Activated CD4-positive, alpha-beta T cell treated with anti-CD3 and anti-CD28 coated beads, Interleukin-2, amount 10 ng/mL, durations not matched to agents 7 days and 5 days (primary cell): Measurements from ENCODE around the gene CLASP1. TPM values are rescaled to one million over a fixed set of nuclear protein-coding genes. Genes with fewer than 3 reads are reported as not detected.
"Not testable (repeated sequence)": the region's sequence is repeated elsewhere in the genome, so short reads cannot be mapped to it uniquely, and the experiment has no call there.

ENCODE experiments used
- CTCF ChIA-PET: fragments of 350-600 bp; sonication (Branson Sonifier 250); formaldehyde crosslinking; loops from one replicate; lab custom pipeline; 2021; ENCODE audit warnings: antibody characterized with exemption; lab: Charles Lee
- POLR2A ChIA-PET: fragments of 350-600 bp; sonication (Branson Sonifier 250); formaldehyde crosslinking; loops from one replicate; lab custom pipeline; 2021; ENCODE audit warnings: antibody characterized with exemption; lab: Charles Lee
- DNase-seq: peaks from one replicate; pipeline ENCODE4 v3.0.0-alpha.2; 2020
- H3K27ac Mint-ChIP-seq: one replicate; pipeline ENCODE4 v1.8.0; 2021; ENCODE audit warnings: mild to moderate bottlenecking, moderate library complexity, mixed read lengths
- H3K27me3 Mint-ChIP-seq: one replicate; pipeline ENCODE4 v1.8.0; 2021; ENCODE audit warnings: mixed read lengths
- H3K36me3 Mint-ChIP-seq: one replicate; pipeline ENCODE4 v1.8.0; 2021; ENCODE audit warnings: low read depth, mixed read lengths
- H3K4me1 Mint-ChIP-seq: one replicate; pipeline ENCODE4 v1.8.0; 2021; ENCODE audit warnings: mixed read lengths
- H3K4me3 Mint-ChIP-seq: one replicate; pipeline ENCODE4 v1.8.0; 2021; ENCODE audit warnings: mild to moderate bottlenecking, moderate library complexity, mixed read lengths
- H3K9me3 Mint-ChIP-seq: one replicate; pipeline ENCODE4 v1.8.0; 2021; ENCODE audit warnings: mixed read lengths
- total RNA-seq, 2 experiments: library from RNA; stranded (reverse); gene quantifications; one replicate each; pipeline ENCODE4 v1.2.3, GENCODE V29; 2021

The CLASP1 gene
- total RNA-seq, 2 experiments from 2014 or later, result 52.7 to 54.9 TPM

- CTCF ChIA-PET, result not testable (repeated sequence)
- POLR2A ChIA-PET, result interaction anchor here (0.6 kb wide), 1 partner anchor 413 kb away, joined by 3 read pairs; no protein-coding TSS in a partner anchor
These were observed 351.4 kb downstream of the CLASP1 start for GRCh38 chr2:121297866-121298265.

DNA sequence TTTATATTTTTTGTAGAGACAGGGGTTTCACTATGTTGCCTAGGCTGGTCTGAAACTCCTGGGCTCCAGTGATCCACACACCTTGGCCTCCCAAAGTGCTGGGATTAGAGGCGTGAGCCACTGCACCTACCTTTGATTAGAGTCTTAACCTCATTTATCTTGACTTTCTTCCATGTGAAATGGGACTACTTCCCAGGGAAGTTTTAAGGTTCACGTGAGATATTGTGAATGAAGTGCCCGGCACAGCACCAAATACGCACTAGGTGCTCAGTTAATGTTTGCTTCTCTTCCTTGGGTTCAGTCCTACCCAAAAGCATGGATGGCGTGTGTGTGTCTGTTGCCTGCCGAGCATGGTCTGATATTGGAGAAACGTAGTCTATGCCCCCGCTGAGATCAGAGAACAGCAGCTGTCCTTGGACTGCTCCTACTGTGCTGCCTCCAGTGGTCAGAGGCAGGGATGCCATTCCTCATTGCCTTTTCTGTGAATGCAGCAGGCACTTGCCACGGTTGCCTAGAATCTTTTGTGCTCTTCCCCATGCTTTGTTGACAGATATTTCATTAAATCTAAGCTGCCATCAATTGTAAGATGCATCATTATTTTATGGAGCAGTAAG, 351.9 kb downstream of the CLASP1 start:
- Mint-ChIP-seq H3K4me1 (no peaks in the 10 kb centered on the region), H3K27ac (no peak overlapping the region), H3K27me3 (peaks cover 17% of the 10 kb centered on the region), H3K9me3 (no peaks in the 10 kb centered on the region), H3K36me3 (no peaks in the 10 kb centered on the region), H3K4me3 (no peak overlapping the region)
- ChIA-PET POLR2A (interaction anchor here (0.6 kb wide), 1 partner anchor 413 kb away, joined by 3 read pairs; no protein-coding TSS in a partner anchor), CTCF (no interaction called here)
- no peak for DNase-seq

More at GRCh38 chr2:121297866-121298265, 351.4 kb downstream of the CLASP1 start:
- H3K4me1 Mint-ChIP-seq, H3K27ac Mint-ChIP-seq, H3K4me3 Mint-ChIP-seq, H3K9me3 Mint-ChIP-seq, DNase-seq, H3K36me3 Mint-ChIP-seq: not testable (repeated sequence)
- H3K27me3 Mint-ChIP-seq, result peaks cover 17% of the 10 kb centered on the region

- no peaks in the 10 kb centered on the region for H3K36me3 Mint-ChIP-seq
- peaks cover 10% of the 10 kb centered on the region for H3K27me3 Mint-ChIP-seq
- H3K27ac Mint-ChIP-seq, result no peak overlapping the region
- no peaks in the 10 kb centered on the region for H3K4me1 Mint-ChIP-seq
- POLR2A ChIA-PET, result no interaction called here
- DNase-seq, result no peak
- no peaks in the 10 kb centered on the region for H3K9me3 Mint-ChIP-seq
- CTCF ChIA-PET, result no interaction called here
- H3K4me3 Mint-ChIP-seq, result no peak overlapping the region
These were observed 353.2 kb downstream of the CLASP1 start for GRCh38 chr2:121295911-121296650.

GRCh38 chr2:121294881-121295840, 354.1 kb downstream of the CLASP1 start:
- no peaks in the 10 kb centered on the region for H3K9me3 Mint-ChIP-seq
- no peaks in the 10 kb centered on the region for H3K4me1 Mint-ChIP-seq
- no peak overlapping the region for H3K4me3 Mint-ChIP-seq
- no peak for DNase-seq
- ChIA-PET POLR2A (interaction anchor here (0.6 kb wide), 1 partner anchor 115 kb away, joined by 3 read pairs; no protein-coding TSS in a partner anchor), CTCF (interaction anchor here (0.6 kb wide), 3 partner anchors 85 to 817 kb away, joined by 3 to 7 read pairs (median 4); no protein-coding TSS in a partner anchor)
- H3K27ac Mint-ChIP-seq, result no peak overlapping the region
- no peaks in the 10 kb centered on the region for H3K36me3 Mint-ChIP-seq
- peaks cover 3% of the 10 kb centered on the region for H3K27me3 Mint-ChIP-seq

DNA sequence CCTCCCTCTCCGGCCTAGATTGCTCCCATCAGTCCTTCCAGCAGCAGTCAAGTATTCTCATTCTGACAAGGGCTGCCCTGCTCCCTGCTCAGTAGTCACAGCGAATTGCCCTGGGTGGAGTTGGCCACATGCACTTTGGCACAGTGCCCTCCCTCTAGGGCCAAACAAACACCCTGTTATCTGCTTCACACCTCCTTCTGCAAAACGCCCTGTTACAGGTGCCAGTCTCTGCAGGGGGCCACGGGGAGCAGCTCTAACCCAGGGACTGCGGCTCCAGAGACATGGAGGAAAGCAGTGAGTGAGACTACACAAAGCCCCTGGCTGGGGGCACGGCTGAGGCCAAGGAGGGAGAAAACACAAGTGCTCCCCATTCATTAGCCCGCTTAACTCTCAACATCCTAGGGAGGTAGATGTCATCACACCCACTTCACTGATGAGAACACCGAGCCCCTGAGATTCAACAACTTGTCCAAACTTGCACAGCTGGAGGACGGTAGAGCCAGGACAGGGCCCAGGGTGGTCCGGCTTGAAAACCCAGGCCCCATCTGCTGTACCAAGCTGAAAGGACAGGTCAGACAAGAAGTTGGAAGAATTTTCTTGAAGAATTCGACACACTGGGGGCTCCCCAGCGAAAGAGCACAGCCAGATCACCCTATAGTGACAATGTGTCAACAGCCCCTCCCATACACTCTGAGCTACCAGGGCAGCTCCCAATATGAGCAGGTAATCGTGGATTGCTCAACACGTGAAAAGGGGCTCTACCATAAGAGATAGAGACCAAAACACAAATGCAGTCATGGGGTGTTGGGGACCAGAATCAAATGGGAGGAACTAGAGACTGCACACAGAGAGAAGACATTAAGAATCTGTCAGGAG, 355.6 kb downstream of the CLASP1 start:
- no peak overlapping the region for H3K27ac Mint-ChIP-seq
- H3K27me3 Mint-ChIP-seq, result peaks cover 3% of the 10 kb centered on the region
- no peak overlapping the region for H3K4me3 Mint-ChIP-seq
- ChIA-PET CTCF (no interaction called here), POLR2A (no interaction called here)
- no peaks in the 10 kb centered on the region for H3K36me3 Mint-ChIP-seq
- no peaks in the 10 kb centered on the region for H3K4me1 Mint-ChIP-seq
- no peaks in the 10 kb centered on the region for H3K9me3 Mint-ChIP-seq
- no peak for DNase-seq

DNA sequence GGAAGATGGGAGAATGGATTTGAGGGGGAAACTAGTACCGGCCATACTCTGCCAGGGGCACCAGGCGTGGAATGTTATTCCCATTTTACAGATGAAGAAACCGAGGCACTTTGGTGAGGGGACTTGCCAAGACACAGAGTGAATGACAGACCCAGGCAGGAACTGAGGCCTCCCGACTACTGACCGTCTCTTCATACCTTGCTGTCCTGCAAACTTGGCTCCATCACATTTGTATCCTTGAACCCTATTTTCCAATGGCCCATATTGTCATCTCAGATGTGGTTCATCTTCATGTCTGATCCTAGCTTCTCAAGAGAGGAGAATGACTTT, 358.0 kb downstream of the CLASP1 start:
- CTCF ChIA-PET, result no interaction called here
- Mint-ChIP-seq H3K27ac (no peak overlapping the region), H3K36me3 (no peaks in the 10 kb centered on the region), H3K9me3 (no peaks in the 10 kb centered on the region), H3K4me3 (no peak overlapping the region), H3K4me1 (no peaks in the 10 kb centered on the region), H3K27me3 (peaks cover 12% of the 10 kb centered on the region)
- DNase-seq, result no peak
- POLR2A ChIA-PET, result no interaction called here

- CTCF ChIA-PET, result interaction anchor here (1.3 kb wide), 1 partner anchor 9 kb away, joined by 3 read pairs; no protein-coding TSS in a partner anchor
- H3K36me3 Mint-ChIP-seq, result no peaks in the 10 kb centered on the region
These were observed 360.0 kb downstream of the CLASP1 start for GRCh38 chr2:121289271-121289670.

GRCh38 chr2:121288454-121289231, 360.6 kb downstream of the CLASP1 start:
- CTCF ChIA-PET, result interaction anchor here (1.3 kb wide), 1 partner anchor 9 kb away, joined by 3 read pairs; no protein-coding TSS in a partner anchor
- no peak for DNase-seq
- no peak overlapping the region for H3K4me3 Mint-ChIP-seq
- H3K4me1 Mint-ChIP-seq, result peaks cover 6% of the 10 kb centered on the region
- POLR2A ChIA-PET, result no interaction called here
- no peaks in the 10 kb centered on the region for H3K36me3 Mint-ChIP-seq
- H3K27me3 Mint-ChIP-seq, result peaks cover 28% of the 10 kb centered on the region
- H3K9me3 Mint-ChIP-seq, result no peaks in the 10 kb centered on the region
- H3K27ac Mint-ChIP-seq, result no peak overlapping the region

More at GRCh38 chr2:121289271-121289670, 360.0 kb downstream of the CLASP1 start:
- H3K27ac Mint-ChIP-seq, result no peak overlapping the region
- DNase-seq, result no peak
- H3K9me3 Mint-ChIP-seq, result no peaks in the 10 kb centered on the region
- H3K27me3 Mint-ChIP-seq, result peaks cover 22% of the 10 kb centered on the region
- H3K4me1 Mint-ChIP-seq, result peaks cover 3% of the 10 kb centered on the region
- no peak overlapping the region for H3K4me3 Mint-ChIP-seq
- POLR2A ChIA-PET, result no interaction called here

- Mint-ChIP-seq H3K4me3 (no peak overlapping the region), H3K4me1 (peaks cover 6% of the 10 kb centered on the region), H3K27ac (no peak overlapping the region), H3K9me3 (no peaks in the 10 kb centered on the region), H3K36me3 (no peaks in the 10 kb centered on the region), H3K27me3 (peaks cover 35% of the 10 kb centered on the region)
- ChIA-PET POLR2A (no interaction called here), CTCF (no interaction called here)
- DNase-seq, result no peak
These were observed 361.3 kb downstream of the CLASP1 start for GRCh38 chr2:121287956-121288355.
